WTC11 (cell line): ENCODE measurements around the gene IRX2. TPM values are rescaled to one million over a fixed set of nuclear protein-coding genes. Genes with fewer than 3 reads are reported as not detected.

Source experiments
- ATAC-seq: fragments of 200-7000 bp; cut with Tn5 transposase; 2 replicates; pipeline ENCODE4 v1.10.0; 2021; ENCODE audit warnings: mild to moderate bottlenecking, moderate library complexity
- CTCF ChIA-PET: fragments of 300-600 bp; sonication (Branson Sonifier 250); formaldehyde crosslinking; loops from one replicate; lab custom pipeline; 2021; ENCODE audit warnings: antibody characterized with exemption; lab: Charles Lee
- POLR2A ChIA-PET: fragments of 350-600 bp; sonication (Branson Sonifier 250); formaldehyde crosslinking; loops from one replicate; lab custom pipeline; 2021; ENCODE audit warnings: antibody characterized with exemption; lab: Charles Lee
- DNase-seq: peaks from one replicate; pipeline ENCODE4 v3.0.0; 2021; ENCODE audit warnings: low spot score
- H3K27ac Mint-ChIP-seq: 2 replicates; pipeline ENCODE4 v1.8.0; 2021; ENCODE audit warnings: mixed read lengths
- H3K27me3 Mint-ChIP-seq: 2 replicates; pipeline ENCODE4 v1.8.0; 2021; ENCODE audit warnings: low read depth, mild to moderate bottlenecking, moderate library complexity, mixed read lengths
- H3K36me3 Mint-ChIP-seq: 2 replicates; pipeline ENCODE4 v1.8.0; 2021; ENCODE audit warnings: mixed read lengths
- H3K4me1 Mint-ChIP-seq: 2 replicates; pipeline ENCODE4 v1.8.0; 2022; ENCODE audit warnings: mixed read lengths
- H3K4me3 Mint-ChIP-seq: 2 replicates; pipeline ENCODE4 v1.8.0; 2021; ENCODE audit warnings: mild to moderate bottlenecking, moderate library complexity, mixed read lengths
- H3K9me3 Mint-ChIP-seq: 2 replicates; pipeline ENCODE4 v1.8.0; 2021; ENCODE audit warnings: mixed read lengths
- ATF6 ChIP-seq: sonication (generic); formaldehyde crosslinking; IDR thresholded peaks from 2 replicates; pipeline ENCODE4 v1.8.1; 2023; ENCODE audit warnings: mild to moderate bottlenecking, missing genetic modification reagents
- ESRRA ChIP-seq: sonication (generic); formaldehyde crosslinking; IDR thresholded peaks from 2 replicates; pipeline ENCODE4 v1.8.1; 2022; ENCODE audit warnings: mild to moderate bottlenecking, missing genetic modification reagents, borderline replicate concordance
- ETV6 ChIP-seq: sonication (generic); formaldehyde crosslinking; IDR thresholded peaks from 2 replicates; pipeline ENCODE4 v1.8.1; 2022; ENCODE audit warnings: mild to moderate bottlenecking, missing genetic modification reagents
- FOXJ3 ChIP-seq: sonication (generic); formaldehyde crosslinking; IDR thresholded peaks from 2 replicates; pipeline ENCODE4 v1.9.0; 2021; ENCODE audit warnings: missing genetic modification reagents, mild to moderate bottlenecking, borderline replicate concordance
- GRHL2 ChIP-seq: fragments of 250-450 bp; sonication (Bioruptor Pico); IDR thresholded peaks from 2 replicates; pipeline ENCODE4 v1.8.0; 2022; ENCODE audit warnings: mild to moderate bottlenecking, moderate library complexity; ENCODE audit not compliant: insufficient replicate concordance, severe bottlenecking
- JAZF1 ChIP-seq: fragments of 250-450 bp; sonication (Bioruptor Pico); IDR thresholded peaks from 2 replicates; pipeline ENCODE4 v1.9.0; 2021; ENCODE audit warnings: moderate library complexity, mild to moderate bottlenecking, inconsistent platforms
- NR3C1 ChIP-seq: sonication (generic); formaldehyde crosslinking; conservative IDR thresholded peaks from 2 replicates; pipeline ENCODE4 v1.8.1; 2023; ENCODE audit warnings: low read depth, mild to moderate bottlenecking, missing genetic modification reagents
- RORB ChIP-seq: fragments of 250-450 bp; sonication (Bioruptor Pico); IDR thresholded peaks from 2 replicates; pipeline ENCODE4 v1.9.0; 2021; ENCODE audit warnings: mild to moderate bottlenecking
- SMAD3 ChIP-seq: sonication (generic); formaldehyde crosslinking; IDR thresholded peaks from 2 replicates; pipeline ENCODE4 v1.8.0; 2022; ENCODE audit warnings: missing genetic modification reagents, mild to moderate bottlenecking, borderline replicate concordance
- TEAD4 ChIP-seq: sonication (generic); formaldehyde crosslinking; IDR thresholded peaks from 2 replicates; pipeline ENCODE4 v1.8.0; 2022; ENCODE audit warnings: mild to moderate bottlenecking, missing genetic modification reagents
- ZNF416 ChIP-seq: fragments of 250-450 bp; sonication (Bioruptor Pico); IDR thresholded peaks from 2 replicates; pipeline ENCODE4 v1.9.0; 2021; ENCODE audit warnings: mild to moderate bottlenecking, inconsistent platforms
- ZSCAN18 ChIP-seq: fragments of 250-450 bp; sonication (Bioruptor Pico); IDR thresholded peaks from 2 replicates; pipeline ENCODE4 v2.1.2; 2022; ENCODE audit warnings: mild to moderate bottlenecking, moderate library complexity
- total RNA-seq: library from RNA; stranded (reverse); gene quantifications from 3 replicates; pipeline ENCODE4 v1.2.3, GENCODE V29; 2021
- TF ChIP-seq, protein P1 (sequence below): sonication (generic); formaldehyde crosslinking; IDR thresholded peaks from 2 replicates; pipeline ENCODE4 v1.8.1; 2023; ENCODE audit warnings: mild to moderate bottlenecking, missing genetic modification reagents, moderate library complexity
- TF ChIP-seq, protein P2 (sequence below): sonication (generic); formaldehyde crosslinking; IDR thresholded peaks from 2 replicates; pipeline ENCODE4 v1.8.0; 2023; ENCODE audit warnings: missing genetic modification reagents, mild to moderate bottlenecking, borderline replicate concordance
- TF ChIP-seq, protein P3 (sequence below): fragments of 250-450 bp; sonication (Bioruptor Pico); IDR thresholded peaks from 2 replicates; pipeline ENCODE4 v1.9.0; 2021; ENCODE audit warnings: mild to moderate bottlenecking, borderline replicate concordance

Gene IRX2
- total RNA-seq, 1 experiment from 2014 or later: 63.2 TPM

DNA sequence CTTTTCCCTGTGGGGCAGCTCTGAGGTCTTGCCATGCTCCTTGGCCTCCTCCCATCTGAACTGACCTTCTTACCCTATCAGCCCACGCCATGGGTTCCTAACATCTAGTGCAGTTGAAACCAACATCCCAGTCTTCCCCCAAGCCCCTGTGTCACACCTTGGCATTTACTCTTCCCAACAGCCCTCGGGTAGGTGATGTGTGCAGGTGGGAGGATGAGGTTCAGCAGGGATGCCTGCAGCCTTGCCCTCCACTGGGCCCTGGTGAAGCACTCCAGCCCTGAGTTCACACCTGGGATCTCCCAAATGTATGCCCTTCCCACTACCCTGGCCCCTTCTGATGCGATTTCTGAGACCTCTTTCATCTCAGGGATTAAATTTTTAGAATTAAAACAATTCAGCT, 15.5 kb downstream of the IRX2 start:
- Mint-ChIP-seq H3K27me3 (peaks cover 71% of the 10 kb centered on the region), H3K27ac (no peak overlapping the region), H3K4me1 (peaks cover 22% of the 10 kb centered on the region), H3K36me3 (no peaks in the 10 kb centered on the region), H3K9me3 (no peaks in the 10 kb centered on the region), H3K4me3 (no peak overlapping the region)
- DNase-seq (no peak), ATAC-seq (no peak)
- CTCF ChIA-PET: no interaction called here
- TF ChIP-seq JAZF1 (CRISPR knock-in tag) (no peak), TEAD4 (CRISPR knock-in tag) (no peak), ETV6 (CRISPR knock-in tag) (no peak), ESRRA (CRISPR knock-in tag) (no peak), GRHL2 (CRISPR knock-in tag) (no peak), NR3C1 (no peak), ZNF416 (CRISPR knock-in tag) (no peak), FOXJ3 (CRISPR knock-in tag) (no peak)
- TF ChIP-seq, protein P1, sequence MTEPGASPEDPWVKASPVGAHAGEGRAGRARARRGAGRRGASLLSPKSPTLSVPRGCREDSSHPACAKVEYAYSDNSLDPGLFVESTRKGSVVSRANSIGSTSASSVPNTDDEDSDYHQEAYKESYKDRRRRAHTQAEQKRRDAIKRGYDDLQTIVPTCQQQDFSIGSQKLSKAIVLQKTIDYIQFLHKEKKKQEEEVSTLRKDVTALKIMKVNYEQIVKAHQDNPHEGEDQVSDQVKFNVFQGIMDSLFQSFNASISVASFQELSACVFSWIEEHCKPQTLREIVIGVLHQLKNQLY (CRISPR knock-in tag): no peak
- TF ChIP-seq, protein P2, sequence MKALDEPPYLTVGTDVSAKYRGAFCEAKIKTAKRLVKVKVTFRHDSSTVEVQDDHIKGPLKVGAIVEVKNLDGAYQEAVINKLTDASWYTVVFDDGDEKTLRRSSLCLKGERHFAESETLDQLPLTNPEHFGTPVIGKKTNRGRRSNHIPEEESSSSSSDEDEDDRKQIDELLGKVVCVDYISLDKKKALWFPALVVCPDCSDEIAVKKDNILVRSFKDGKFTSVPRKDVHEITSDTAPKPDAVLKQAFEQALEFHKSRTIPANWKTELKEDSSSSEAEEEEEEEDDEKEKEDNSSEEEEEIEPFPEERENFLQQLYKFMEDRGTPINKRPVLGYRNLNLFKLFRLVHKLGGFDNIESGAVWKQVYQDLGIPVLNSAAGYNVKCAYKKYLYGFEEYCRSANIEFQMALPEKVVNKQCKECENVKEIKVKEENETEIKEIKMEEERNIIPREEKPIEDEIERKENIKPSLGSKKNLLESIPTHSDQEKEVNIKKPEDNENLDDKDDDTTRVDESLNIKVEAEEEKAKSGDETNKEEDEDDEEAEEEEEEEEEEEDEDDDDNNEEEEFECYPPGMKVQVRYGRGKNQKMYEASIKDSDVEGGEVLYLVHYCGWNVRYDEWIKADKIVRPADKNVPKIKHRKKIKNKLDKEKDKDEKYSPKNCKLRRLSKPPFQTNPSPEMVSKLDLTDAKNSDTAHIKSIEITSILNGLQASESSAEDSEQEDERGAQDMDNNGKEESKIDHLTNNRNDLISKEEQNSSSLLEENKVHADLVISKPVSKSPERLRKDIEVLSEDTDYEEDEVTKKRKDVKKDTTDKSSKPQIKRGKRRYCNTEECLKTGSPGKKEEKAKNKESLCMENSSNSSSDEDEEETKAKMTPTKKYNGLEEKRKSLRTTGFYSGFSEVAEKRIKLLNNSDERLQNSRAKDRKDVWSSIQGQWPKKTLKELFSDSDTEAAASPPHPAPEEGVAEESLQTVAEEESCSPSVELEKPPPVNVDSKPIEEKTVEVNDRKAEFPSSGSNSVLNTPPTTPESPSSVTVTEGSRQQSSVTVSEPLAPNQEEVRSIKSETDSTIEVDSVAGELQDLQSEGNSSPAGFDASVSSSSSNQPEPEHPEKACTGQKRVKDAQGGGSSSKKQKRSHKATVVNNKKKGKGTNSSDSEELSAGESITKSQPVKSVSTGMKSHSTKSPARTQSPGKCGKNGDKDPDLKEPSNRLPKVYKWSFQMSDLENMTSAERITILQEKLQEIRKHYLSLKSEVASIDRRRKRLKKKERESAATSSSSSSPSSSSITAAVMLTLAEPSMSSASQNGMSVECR (CRISPR knock-in tag): no peak
- POLR2A ChIA-PET: no interaction called here

GRCh38 chr5:2732850-2733249, 18.6 kb downstream of the IRX2 start:
- Mint-ChIP-seq H3K4me1 (peaks cover 12% of the 10 kb centered on the region), H3K9me3 (no peaks in the 10 kb centered on the region), H3K4me3 (no peak overlapping the region), H3K27ac (no peak overlapping the region), H3K27me3 (peaks cover 40% of the 10 kb centered on the region), H3K36me3 (no peaks in the 10 kb centered on the region)
- CTCF ChIA-PET: no interaction called here
- TF ChIP-seq, protein P3, sequence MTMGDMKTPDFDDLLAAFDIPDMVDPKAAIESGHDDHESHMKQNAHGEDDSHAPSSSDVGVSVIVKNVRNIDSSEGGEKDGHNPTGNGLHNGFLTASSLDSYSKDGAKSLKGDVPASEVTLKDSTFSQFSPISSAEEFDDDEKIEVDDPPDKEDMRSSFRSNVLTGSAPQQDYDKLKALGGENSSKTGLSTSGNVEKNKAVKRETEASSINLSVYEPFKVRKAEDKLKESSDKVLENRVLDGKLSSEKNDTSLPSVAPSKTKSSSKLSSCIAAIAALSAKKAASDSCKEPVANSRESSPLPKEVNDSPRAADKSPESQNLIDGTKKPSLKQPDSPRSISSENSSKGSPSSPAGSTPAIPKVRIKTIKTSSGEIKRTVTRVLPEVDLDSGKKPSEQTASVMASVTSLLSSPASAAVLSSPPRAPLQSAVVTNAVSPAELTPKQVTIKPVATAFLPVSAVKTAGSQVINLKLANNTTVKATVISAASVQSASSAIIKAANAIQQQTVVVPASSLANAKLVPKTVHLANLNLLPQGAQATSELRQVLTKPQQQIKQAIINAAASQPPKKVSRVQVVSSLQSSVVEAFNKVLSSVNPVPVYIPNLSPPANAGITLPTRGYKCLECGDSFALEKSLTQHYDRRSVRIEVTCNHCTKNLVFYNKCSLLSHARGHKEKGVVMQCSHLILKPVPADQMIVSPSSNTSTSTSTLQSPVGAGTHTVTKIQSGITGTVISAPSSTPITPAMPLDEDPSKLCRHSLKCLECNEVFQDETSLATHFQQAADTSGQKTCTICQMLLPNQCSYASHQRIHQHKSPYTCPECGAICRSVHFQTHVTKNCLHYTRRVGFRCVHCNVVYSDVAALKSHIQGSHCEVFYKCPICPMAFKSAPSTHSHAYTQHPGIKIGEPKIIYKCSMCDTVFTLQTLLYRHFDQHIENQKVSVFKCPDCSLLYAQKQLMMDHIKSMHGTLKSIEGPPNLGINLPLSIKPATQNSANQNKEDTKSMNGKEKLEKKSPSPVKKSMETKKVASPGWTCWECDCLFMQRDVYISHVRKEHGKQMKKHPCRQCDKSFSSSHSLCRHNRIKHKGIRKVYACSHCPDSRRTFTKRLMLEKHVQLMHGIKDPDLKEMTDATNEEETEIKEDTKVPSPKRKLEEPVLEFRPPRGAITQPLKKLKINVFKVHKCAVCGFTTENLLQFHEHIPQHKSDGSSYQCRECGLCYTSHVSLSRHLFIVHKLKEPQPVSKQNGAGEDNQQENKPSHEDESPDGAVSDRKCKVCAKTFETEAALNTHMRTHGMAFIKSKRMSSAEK: no peak
- no peak for TF ChIP-seq ATF6 (CRISPR knock-in tag)
- no peak for TF ChIP-seq RORB (CRISPR knock-in tag)
- TF ChIP-seq SMAD3 (CRISPR knock-in tag): no peak
- no peak for TF ChIP-seq ZSCAN18 (CRISPR knock-in tag)
- DNase-seq (no peak), ATAC-seq (no peak)
- POLR2A ChIA-PET: no interaction called here
